PC-3 (cell line): ENCODE measurements around the gene ABRACL.

Experiments
- EZH2phosphoT487 ChIP-seq: fragments of 300-600 bp; sonication (generic); IDR thresholded peaks from 2 replicates; pipeline ENCODE4 v1.6.1; 2018; ENCODE audit warnings: mild to moderate bottlenecking, antibody characterized with exemption, low read length, borderline replicate concordance
- TF ChIP-seq, protein P1 (sequence below): fragments of 300-600 bp; sonication (generic); conservative IDR thresholded peaks from 2 replicates; pipeline ENCODE4 v1.5.1; 2017; ENCODE audit warnings: antibody characterized with exemption, low read depth, mild to moderate bottlenecking, low read length

DNA sequence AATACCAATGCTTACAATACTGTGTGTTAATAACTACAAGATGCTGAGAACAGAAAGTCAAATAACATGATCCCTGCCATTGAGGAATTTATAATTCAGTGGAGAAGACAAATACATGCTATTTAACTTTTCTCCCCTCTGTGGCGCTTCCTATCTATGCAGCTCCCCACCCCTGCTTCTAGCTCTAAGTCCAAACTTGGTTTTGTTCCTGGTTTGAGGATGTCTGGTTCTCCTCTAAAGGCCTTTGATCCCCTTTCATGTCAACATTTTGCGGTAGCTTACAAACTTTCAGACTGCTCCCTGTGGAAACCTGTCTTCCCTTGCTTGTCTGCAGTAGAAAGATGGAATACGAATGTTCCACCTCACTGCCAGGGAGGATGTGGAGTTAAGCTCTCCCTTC lies 22.1 kb upstream of the ABRACL start:
- TF ChIP-seq, protein P1, sequence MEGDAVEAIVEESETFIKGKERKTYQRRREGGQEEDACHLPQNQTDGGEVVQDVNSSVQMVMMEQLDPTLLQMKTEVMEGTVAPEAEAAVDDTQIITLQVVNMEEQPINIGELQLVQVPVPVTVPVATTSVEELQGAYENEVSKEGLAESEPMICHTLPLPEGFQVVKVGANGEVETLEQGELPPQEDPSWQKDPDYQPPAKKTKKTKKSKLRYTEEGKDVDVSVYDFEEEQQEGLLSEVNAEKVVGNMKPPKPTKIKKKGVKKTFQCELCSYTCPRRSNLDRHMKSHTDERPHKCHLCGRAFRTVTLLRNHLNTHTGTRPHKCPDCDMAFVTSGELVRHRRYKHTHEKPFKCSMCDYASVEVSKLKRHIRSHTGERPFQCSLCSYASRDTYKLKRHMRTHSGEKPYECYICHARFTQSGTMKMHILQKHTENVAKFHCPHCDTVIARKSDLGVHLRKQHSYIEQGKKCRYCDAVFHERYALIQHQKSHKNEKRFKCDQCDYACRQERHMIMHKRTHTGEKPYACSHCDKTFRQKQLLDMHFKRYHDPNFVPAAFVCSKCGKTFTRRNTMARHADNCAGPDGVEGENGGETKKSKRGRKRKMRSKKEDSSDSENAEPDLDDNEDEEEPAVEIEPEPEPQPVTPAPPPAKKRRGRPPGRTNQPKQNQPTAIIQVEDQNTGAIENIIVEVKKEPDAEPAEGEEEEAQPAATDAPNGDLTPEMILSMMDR, result no peak
- TF ChIP-seq EZH2phosphoT487, result no peak
